SJSA1 (cell line): ENCODE data around the gene NFYB. TPM values are rescaled to one million over a fixed set of nuclear protein-coding genes. Genes with fewer than 3 reads are reported as not detected.
"Not testable (repeated sequence)": the region's sequence is repeated elsewhere in the genome, so short reads cannot be mapped to it uniquely, and the experiment has no call there.

Experiments
- DNase-seq, 2 experiments: peaks; one replicate each; pipeline ENCODE4 v3.0.0-alpha.2; 2015 to 2020; ENCODE audit warnings: low spot score in 2 of 2, low read depth in 1 of 2
- H3K27ac ChIP-seq: fragments of 250-450 bp; sonication (Bioruptor Pico); 2 replicates; pipeline ENCODE4 v1.5.1; 2020; ENCODE audit warnings: mild to moderate bottlenecking, moderate library complexity
- H3K27me3 ChIP-seq: fragments of 250-450 bp; sonication (Bioruptor Pico); replicated peaks from 2 replicates; pipeline ENCODE4 v1.5.1; 2020; ENCODE audit warnings: mild to moderate bottlenecking, moderate library complexity
- H3K36me3 ChIP-seq: fragments of 250-450 bp; sonication (Bioruptor Pico); 2 replicates; pipeline ENCODE4 v1.5.1; 2020; ENCODE audit warnings: mild to moderate bottlenecking
- H3K4me1 ChIP-seq: fragments of 250-450 bp; sonication (Bioruptor Pico); replicated peaks from 2 replicates; pipeline ENCODE4 v1.6.1; 2021; ENCODE audit warnings: mild to moderate bottlenecking
- H3K4me3 ChIP-seq: fragments of 250-450 bp; sonication (Bioruptor Pico); 2 replicates; pipeline ENCODE4 v1.5.1; 2020; ENCODE audit warnings: mild to moderate bottlenecking
- H3K9me3 ChIP-seq: fragments of 250-450 bp; sonication (Bioruptor Pico); replicated peaks from 2 replicates; pipeline ENCODE4 v1.5.1; 2020; ENCODE audit warnings: mild to moderate bottlenecking
- total RNA-seq: library from RNA; depleted of rRNA; stranded (reverse); fragments of >200 nt; shearing (Covaris generic); gene quantifications from 2 replicates; pipeline ENCODE4 v1.2.3, GENCODE V29; 2014; rRNA removed

The NFYB gene
- 29.5 and 35.9 TPM in 2 replicates for total RNA-seq

- peak; percentile 90 to 96 for DNase-seq
- Histone ChIP-seq H3K36me3 (peaks cover 19% of the 10 kb centered on the region), H3K4me1 (peaks cover 36% of the 10 kb centered on the region), H3K27ac (peak within 1 kb of the TSS; percentile 77), H3K9me3 (no peaks in the 10 kb centered on the region), H3K4me3 (peak within 1 kb of the TSS; percentile 85), H3K27me3 (no peaks in the 10 kb centered on the region)
Observed at GRCh38 chr12:104137902-104138796, at the start of gene NFYB. Gene NFYB (minus strand): TSS chr12:104138210. CDS start chr12:104135453, 2,757 bp downstream.

GRCh38 chr12:104187446-104188155 is 49.6 kb upstream of the NFYB start:
- Histone ChIP-seq H3K36me3 (no peaks in the 10 kb centered on the region), H3K27ac (no peak overlapping the region), H3K4me3 (no peak overlapping the region), H3K9me3 (no peaks in the 10 kb centered on the region), H3K4me1 (no peaks in the 10 kb centered on the region), H3K27me3 (no peaks in the 10 kb centered on the region)
- DNase-seq, result no peak

- H3K9me3 ChIP-seq, result no peaks in the 10 kb centered on the region
- no peak for DNase-seq
- H3K4me3 ChIP-seq, result no peak overlapping the region
- no peaks in the 10 kb centered on the region for H3K36me3 ChIP-seq
- H3K27me3 ChIP-seq, result no peaks in the 10 kb centered on the region
- H3K27ac ChIP-seq, result no peak overlapping the region
- no peaks in the 10 kb centered on the region for H3K4me1 ChIP-seq
Observed at GRCh38 chr12:104183443-104183842, 45.4 kb upstream of the NFYB start.

GRCh38 chr12:104182621-104183378 is 44.8 kb upstream of the NFYB start:
- no peak overlapping the region for H3K27ac ChIP-seq

GRCh38 chr12:104182144-104182543 is 44.1 kb upstream of the NFYB start:
- Histone ChIP-seq H3K4me1 (peaks cover 11% of the 10 kb centered on the region), H3K27ac (no peak overlapping the region), H3K9me3 (no peaks in the 10 kb centered on the region), H3K4me3 (no peak overlapping the region), H3K27me3 (no peaks in the 10 kb centered on the region), H3K36me3 (no peaks in the 10 kb centered on the region)
- no peak for DNase-seq

More at GRCh38 chr12:104182621-104183378, 44.8 kb upstream of the NFYB start:
- no peak overlapping the region for H3K4me3 ChIP-seq
- no peak for DNase-seq
- H3K4me1 ChIP-seq, result peaks cover 4% of the 10 kb centered on the region
- no peaks in the 10 kb centered on the region for H3K9me3 ChIP-seq
- H3K36me3 ChIP-seq, result no peaks in the 10 kb centered on the region
- no peaks in the 10 kb centered on the region for H3K27me3 ChIP-seq

- Histone ChIP-seq H3K27ac (no peak overlapping the region), H3K4me1 (peaks cover 11% of the 10 kb centered on the region)
- DNase-seq, result no peak
Observed at GRCh38 chr12:104181313-104181712, 43.3 kb upstream of the NFYB start.

GRCh38 chr12:104180374-104180773 is 42.4 kb upstream of the NFYB start:
- Histone ChIP-seq H3K36me3 (no peaks in the 10 kb centered on the region), H3K4me3 (no peak overlapping the region), H3K9me3 (no peaks in the 10 kb centered on the region), H3K27me3 (no peaks in the 10 kb centered on the region), H3K4me1 (peaks cover 11% of the 10 kb centered on the region), H3K27ac (no peak overlapping the region)
- DNase-seq, result no peak

More at GRCh38 chr12:104181313-104181712, 43.3 kb upstream of the NFYB start:
- Histone ChIP-seq H3K27me3 (no peaks in the 10 kb centered on the region), H3K36me3 (no peaks in the 10 kb centered on the region), H3K9me3 (no peaks in the 10 kb centered on the region), H3K4me3 (no peak overlapping the region)

- H3K36me3 ChIP-seq, result no peaks in the 10 kb centered on the region
- H3K9me3 ChIP-seq, result no peaks in the 10 kb centered on the region
Observed at GRCh38 chr12:104177663-104178501, 39.9 kb upstream of the NFYB start.

GRCh38 chr12:104177336-104177662 is 39.3 kb upstream of the NFYB start:
- H3K36me3 ChIP-seq, result no peaks in the 10 kb centered on the region

More at GRCh38 chr12:104177663-104178501, 39.9 kb upstream of the NFYB start:
- Histone ChIP-seq H3K27ac (0 out of 2 replicates have a peak overlapping the region, but pooled peaks have one; percentile 2), H3K4me1 (peaks cover 11% of the 10 kb centered on the region), H3K4me3 (no peak overlapping the region), H3K27me3 (no peaks in the 10 kb centered on the region)
- peak; percentile 68 to 70 for DNase-seq

GRCh38 chr12:104175726-104176247 is 37.8 kb upstream of the NFYB start:
- no peak for DNase-seq
- Histone ChIP-seq H3K4me3 (no peak overlapping the region), H3K27me3 (no peaks in the 10 kb centered on the region), H3K9me3 (no peaks in the 10 kb centered on the region), H3K36me3 (no peaks in the 10 kb centered on the region), H3K27ac (no peak overlapping the region), H3K4me1 (peaks cover 11% of the 10 kb centered on the region)

More at GRCh38 chr12:104177336-104177662, 39.3 kb upstream of the NFYB start:
- no peak for DNase-seq
- no peak overlapping the region for H3K4me3 ChIP-seq
- H3K27ac ChIP-seq, result no peak overlapping the region
- H3K9me3 ChIP-seq, result no peaks in the 10 kb centered on the region
- no peaks in the 10 kb centered on the region for H3K27me3 ChIP-seq
- H3K4me1 ChIP-seq, result peaks cover 11% of the 10 kb centered on the region

GRCh38 chr12:104173804-104174203 is 35.8 kb upstream of the NFYB start:
- peak in 1 of 2 experiments; percentile 5 for DNase-seq
- H3K4me3 ChIP-seq, H3K27ac ChIP-seq, H3K9me3 ChIP-seq, H3K27me3 ChIP-seq, H3K36me3 ChIP-seq: not testable (repeated sequence)
- peaks cover 11% of the 10 kb centered on the region for H3K4me1 ChIP-seq

- no peak for DNase-seq
- Histone ChIP-seq H3K27ac (no peak overlapping the region), H3K4me1 (peaks cover 5% of the 10 kb centered on the region), H3K27me3 (no peaks in the 10 kb centered on the region), H3K36me3 (no peaks in the 10 kb centered on the region), H3K9me3 (no peaks in the 10 kb centered on the region), H3K4me3 (no peak overlapping the region)
Observed at GRCh38 chr12:104172570-104172947, 34.5 kb upstream of the NFYB start.
